Nephron (organoid): Measurements from ENCODE around the gene TLE5.

Experiments
- H3K27ac Mint-ChIP-seq, 3 experiments: 2 replicates each; pipeline ENCODE4 v1.8.0; 2020; ENCODE audit warnings: mixed read lengths in 3 of 3, mild to moderate bottlenecking in 2 of 3, moderate library complexity in 1 of 3
- H3K27me3 Mint-ChIP-seq: 2 replicates; pipeline ENCODE4 v1.8.0; 2021; ENCODE audit warnings: low read depth, mild to moderate bottlenecking, moderate library complexity, mixed read lengths
- H3K36me3 Mint-ChIP-seq: 2 replicates; pipeline ENCODE4 v1.8.0; 2020; ENCODE audit warnings: low read depth, mixed read lengths
- H3K4me1 Mint-ChIP-seq: 2 replicates; pipeline ENCODE4 v1.8.0; 2020; ENCODE audit warnings: mixed read lengths
- H3K4me3 Mint-ChIP-seq, 3 experiments: 2 replicates each; pipeline ENCODE4 v1.8.0; 2020; ENCODE audit warnings: mild to moderate bottlenecking in 3 of 3, mixed read lengths in 3 of 3, moderate library complexity in 2 of 3
- H3K9me3 Mint-ChIP-seq: 2 replicates; pipeline ENCODE4 v1.8.0; 2020; ENCODE audit warnings: mixed read lengths
- TF ChIP-seq, protein P1 (sequence below), 3 experiments: fragments of 200-600 bp; sonication (generic); IDR thresholded peaks; one replicate each; pipeline ENCODE4 v1.5.0; 2021; ENCODE audit warnings: antibody characterized with exemption in 3 of 3; ENCODE audit not compliant: unreplicated experiment in 3 of 3

The TLE5 gene

DNA sequence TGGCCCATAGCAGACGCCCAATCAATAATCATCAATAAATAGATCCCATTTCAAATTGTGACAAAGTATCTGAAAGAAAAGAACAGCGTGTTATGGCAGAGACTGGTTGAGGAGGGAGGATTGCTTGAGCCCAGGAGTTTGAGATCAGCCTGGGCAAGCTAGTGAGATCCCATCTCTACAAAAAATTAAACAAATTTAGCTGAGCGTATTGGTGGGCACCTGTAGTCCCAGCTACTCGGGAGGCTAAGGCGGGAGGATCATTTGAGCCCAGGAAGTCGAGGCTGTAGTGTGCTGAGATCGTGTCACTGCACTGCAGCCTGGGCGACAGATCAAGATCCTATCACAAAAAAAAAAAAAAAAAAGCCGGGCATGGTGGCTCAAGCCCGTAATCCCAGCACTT, 25.5 kb upstream of the TLE5 start:
- TF ChIP-seq, protein P1, sequence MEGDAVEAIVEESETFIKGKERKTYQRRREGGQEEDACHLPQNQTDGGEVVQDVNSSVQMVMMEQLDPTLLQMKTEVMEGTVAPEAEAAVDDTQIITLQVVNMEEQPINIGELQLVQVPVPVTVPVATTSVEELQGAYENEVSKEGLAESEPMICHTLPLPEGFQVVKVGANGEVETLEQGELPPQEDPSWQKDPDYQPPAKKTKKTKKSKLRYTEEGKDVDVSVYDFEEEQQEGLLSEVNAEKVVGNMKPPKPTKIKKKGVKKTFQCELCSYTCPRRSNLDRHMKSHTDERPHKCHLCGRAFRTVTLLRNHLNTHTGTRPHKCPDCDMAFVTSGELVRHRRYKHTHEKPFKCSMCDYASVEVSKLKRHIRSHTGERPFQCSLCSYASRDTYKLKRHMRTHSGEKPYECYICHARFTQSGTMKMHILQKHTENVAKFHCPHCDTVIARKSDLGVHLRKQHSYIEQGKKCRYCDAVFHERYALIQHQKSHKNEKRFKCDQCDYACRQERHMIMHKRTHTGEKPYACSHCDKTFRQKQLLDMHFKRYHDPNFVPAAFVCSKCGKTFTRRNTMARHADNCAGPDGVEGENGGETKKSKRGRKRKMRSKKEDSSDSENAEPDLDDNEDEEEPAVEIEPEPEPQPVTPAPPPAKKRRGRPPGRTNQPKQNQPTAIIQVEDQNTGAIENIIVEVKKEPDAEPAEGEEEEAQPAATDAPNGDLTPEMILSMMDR (IDR thresholded peaks at IDR 0.05; ENCODE audit: unreplicated experiment in 3 of 3): no peak
- no peak overlapping the region for H3K4me3 Mint-ChIP-seq
- no peaks in the 10 kb centered on the region for H3K36me3 Mint-ChIP-seq
- H3K9me3 Mint-ChIP-seq: no peaks in the 10 kb centered on the region
- H3K27me3 Mint-ChIP-seq: peaks cover 11% of the 10 kb centered on the region
- no peak overlapping the region for H3K27ac Mint-ChIP-seq
- no peaks in the 10 kb centered on the region for H3K4me1 Mint-ChIP-seq

DNA sequence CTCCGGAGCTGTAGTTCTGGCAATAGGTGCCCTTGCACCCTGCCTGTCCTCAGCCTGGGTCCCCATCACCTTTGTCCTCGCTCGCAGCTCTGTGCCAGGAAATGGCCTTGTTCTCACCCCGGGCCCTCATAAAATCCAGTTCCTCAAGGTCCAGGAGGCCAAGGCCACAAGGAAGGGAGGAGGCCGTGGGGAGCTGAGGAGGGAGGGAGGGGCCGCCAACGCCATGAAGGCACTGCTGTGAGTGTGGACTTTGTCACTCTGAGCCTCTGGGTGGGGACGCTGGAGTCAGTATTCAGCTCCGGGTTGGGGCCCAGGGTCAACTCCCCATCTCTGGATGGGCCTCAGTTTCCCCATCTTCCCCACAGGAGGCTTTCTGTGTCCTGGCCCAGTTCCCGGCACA, 22.6 kb upstream of the TLE5 start:
- no peak overlapping the region for H3K4me3 Mint-ChIP-seq

DNA sequence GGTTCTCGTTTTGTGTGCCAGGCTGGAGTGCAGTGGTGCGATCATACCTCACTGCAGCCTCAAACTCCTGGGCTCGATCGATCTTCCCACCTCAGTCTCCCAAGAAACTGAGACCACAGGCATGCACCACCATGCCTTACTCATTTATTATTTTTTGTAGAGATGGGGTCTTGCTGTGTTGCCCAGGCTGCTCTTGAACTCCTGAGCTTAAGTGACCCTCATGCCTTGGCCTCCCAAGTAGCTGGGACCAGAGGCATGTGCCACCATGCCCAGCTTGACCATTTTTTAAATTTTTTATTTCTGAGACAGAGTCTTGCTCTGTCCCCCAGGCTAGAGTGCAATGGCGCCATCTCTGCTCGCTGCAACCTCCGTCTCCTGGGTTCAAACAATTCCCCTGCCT, 21.7 kb upstream of the TLE5 start:
- H3K9me3 Mint-ChIP-seq: no peaks in the 10 kb centered on the region
- H3K36me3 Mint-ChIP-seq: no peaks in the 10 kb centered on the region
- no peaks in the 10 kb centered on the region for H3K4me1 Mint-ChIP-seq
- H3K4me3 Mint-ChIP-seq: no peak overlapping the region
- peaks cover 13% of the 10 kb centered on the region for H3K27me3 Mint-ChIP-seq
- no peak overlapping the region for H3K27ac Mint-ChIP-seq
- TF ChIP-seq, protein P1 (IDR thresholded peaks at IDR 0.05; ENCODE audit: unreplicated experiment in 3 of 3): no peak

More for the DNA sequence above, 22.6 kb upstream of the TLE5 start:
- TF ChIP-seq, protein P1 (IDR thresholded peaks at IDR 0.05; ENCODE audit: unreplicated experiment in 3 of 3): no peak
- no peak overlapping the region for H3K27ac Mint-ChIP-seq
- peaks cover 13% of the 10 kb centered on the region for H3K27me3 Mint-ChIP-seq
- no peaks in the 10 kb centered on the region for H3K9me3 Mint-ChIP-seq
- H3K36me3 Mint-ChIP-seq: no peaks in the 10 kb centered on the region
- H3K4me1 Mint-ChIP-seq: no peaks in the 10 kb centered on the region

DNA sequence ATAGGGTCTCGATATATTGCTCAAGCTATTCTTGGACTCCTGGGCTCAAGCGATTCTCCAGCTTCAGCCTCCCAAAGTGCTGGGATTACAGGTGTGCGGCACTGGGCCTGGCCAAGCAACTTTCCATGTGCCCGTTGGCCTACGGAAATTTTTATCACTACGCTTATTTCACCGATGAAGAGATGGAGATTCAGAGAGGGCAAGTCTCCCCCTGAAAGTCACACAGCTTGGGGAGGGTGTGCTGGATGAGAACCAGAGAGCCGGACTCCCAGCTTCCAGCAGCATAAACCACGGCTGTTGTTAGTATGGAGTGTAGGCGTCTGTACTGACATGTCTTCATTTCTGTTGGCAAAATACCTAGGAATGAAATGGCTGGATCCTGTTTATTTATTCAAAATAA, 20.0 kb upstream of the TLE5 start:
- Mint-ChIP-seq H3K4me3 (no peak overlapping the region), H3K4me1 (no peaks in the 10 kb centered on the region), H3K27ac (no peak overlapping the region), H3K27me3 (peaks cover 19% of the 10 kb centered on the region), H3K9me3 (no peaks in the 10 kb centered on the region), H3K36me3 (no peaks in the 10 kb centered on the region)
- TF ChIP-seq, protein P1 (IDR thresholded peaks at IDR 0.05; ENCODE audit: unreplicated experiment in 3 of 3): no peak

DNA sequence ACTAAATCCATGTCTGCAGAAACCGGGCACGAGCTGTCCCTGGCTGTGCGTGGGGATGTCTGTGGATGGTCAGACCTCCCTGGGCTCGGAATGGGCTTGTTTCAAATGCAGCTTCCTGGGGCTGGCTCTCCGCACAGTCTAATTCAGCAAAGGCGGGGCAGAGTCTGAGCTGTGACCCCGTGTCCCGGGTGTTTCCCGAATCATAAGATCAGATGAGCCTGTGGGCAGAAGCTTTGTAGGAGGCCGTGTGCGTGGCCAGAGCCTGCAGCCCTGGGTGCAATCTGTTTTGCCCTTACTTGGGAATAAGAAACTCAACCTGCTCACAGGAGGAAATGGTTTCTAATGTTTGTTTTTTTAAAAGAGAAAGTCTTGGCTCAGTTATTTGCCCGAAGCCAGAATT, 18.0 kb upstream of the TLE5 start:
- Mint-ChIP-seq H3K4me3 (no peak overlapping the region), H3K9me3 (no peaks in the 10 kb centered on the region), H3K27ac (no peak overlapping the region), H3K36me3 (no peaks in the 10 kb centered on the region), H3K27me3 (peaks cover 19% of the 10 kb centered on the region), H3K4me1 (peaks cover 6% of the 10 kb centered on the region)
- TF ChIP-seq, protein P1 (IDR thresholded peaks at IDR 0.05; ENCODE audit: unreplicated experiment in 3 of 3): no peak

DNA sequence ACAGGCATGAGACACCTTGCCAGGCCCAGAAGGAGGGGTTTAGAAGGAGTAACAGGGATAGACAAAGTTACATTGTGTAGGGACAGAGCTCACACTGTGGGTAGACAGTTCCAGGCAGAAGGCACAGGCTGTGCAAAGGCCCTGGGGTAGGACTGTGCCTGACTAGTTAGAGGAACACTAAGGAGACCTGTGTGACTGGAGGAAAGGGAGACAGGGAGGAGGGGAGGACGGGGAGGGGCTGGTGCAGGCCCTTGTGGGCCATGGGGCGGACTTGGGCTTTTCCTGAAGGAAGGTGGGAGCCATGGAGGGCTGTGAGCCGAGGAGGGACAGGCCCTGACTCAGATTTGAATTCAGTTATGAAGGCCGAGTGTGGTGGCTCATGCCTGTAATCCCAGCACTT, 17.3 kb upstream of the TLE5 start:
- no peaks in the 10 kb centered on the region for H3K9me3 Mint-ChIP-seq
- H3K4me3 Mint-ChIP-seq: no peak overlapping the region
- no peak overlapping the region for H3K27ac Mint-ChIP-seq
- peaks cover 16% of the 10 kb centered on the region for H3K27me3 Mint-ChIP-seq
- TF ChIP-seq, protein P1 (IDR thresholded peaks at IDR 0.05; ENCODE audit: unreplicated experiment in 3 of 3): no peak
- peaks cover 9% of the 10 kb centered on the region for H3K4me1 Mint-ChIP-seq
- no peaks in the 10 kb centered on the region for H3K36me3 Mint-ChIP-seq
